Measurements from ENCODE around the gene CAMTA1.
A peak's percentile ranks its signal among the peaks of the same experiment; 100 is the strongest.

The CAMTA1 gene

DNA sequence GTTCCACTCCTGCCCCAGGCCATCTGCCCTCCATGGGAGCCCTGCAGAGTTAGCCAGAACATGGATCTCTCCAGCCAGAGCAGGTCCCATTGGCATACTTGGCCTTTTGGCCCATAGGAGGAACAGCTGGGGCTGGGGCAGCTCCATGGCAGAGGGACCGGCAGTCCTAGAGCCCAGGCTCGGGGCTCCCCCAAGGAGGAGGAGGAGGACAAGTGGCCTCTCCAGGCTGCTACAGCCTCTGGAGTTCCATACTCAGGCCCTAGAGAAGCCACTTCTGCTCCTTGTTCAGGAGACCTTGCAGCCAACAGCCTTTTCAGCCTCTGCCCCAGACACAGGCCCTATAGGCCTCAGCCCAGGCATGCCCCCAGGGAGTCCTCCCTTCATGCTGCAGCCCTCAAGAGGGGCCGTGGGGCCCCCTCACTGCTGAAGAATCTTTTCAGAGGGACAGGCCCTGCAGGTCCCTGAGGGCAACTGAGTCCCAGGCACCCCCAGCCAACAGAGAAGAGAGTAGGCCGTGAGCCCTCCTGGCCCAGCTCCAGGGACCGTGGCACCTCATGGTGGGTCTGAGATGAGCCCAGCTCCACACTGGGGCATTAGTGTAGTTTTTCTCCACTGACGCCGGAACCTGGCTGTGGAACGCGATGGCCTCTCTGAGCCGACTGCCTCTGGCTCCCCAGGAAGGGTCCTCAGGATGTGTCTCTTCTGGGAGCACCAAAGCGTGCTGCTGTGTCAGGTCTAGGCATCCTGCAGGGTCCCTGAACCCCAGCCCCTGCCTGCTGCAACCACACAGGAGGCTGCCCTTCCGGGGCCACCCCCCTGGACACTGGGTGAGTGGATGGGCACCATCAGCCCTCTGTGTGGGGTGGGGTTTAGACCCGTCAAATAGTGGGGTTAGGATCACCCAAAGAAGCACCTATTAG, 688.2 kb downstream of the CAMTA1 start:
- DNase-seq (ENCODE audit: low spot score): no peak
- peak overlapping the region; percentile 89 for H3K27ac ChIP-seq
- ChIA-PET POLR2A (ENCODE audit: low non-redundant PET) (no interaction called here), CTCF (interaction anchor here (0.7 kb wide), 1 partner anchor 149 kb away, joined by 3 read pairs; no protein-coding TSS in a partner anchor)
- TF ChIP-seq, protein P1, sequence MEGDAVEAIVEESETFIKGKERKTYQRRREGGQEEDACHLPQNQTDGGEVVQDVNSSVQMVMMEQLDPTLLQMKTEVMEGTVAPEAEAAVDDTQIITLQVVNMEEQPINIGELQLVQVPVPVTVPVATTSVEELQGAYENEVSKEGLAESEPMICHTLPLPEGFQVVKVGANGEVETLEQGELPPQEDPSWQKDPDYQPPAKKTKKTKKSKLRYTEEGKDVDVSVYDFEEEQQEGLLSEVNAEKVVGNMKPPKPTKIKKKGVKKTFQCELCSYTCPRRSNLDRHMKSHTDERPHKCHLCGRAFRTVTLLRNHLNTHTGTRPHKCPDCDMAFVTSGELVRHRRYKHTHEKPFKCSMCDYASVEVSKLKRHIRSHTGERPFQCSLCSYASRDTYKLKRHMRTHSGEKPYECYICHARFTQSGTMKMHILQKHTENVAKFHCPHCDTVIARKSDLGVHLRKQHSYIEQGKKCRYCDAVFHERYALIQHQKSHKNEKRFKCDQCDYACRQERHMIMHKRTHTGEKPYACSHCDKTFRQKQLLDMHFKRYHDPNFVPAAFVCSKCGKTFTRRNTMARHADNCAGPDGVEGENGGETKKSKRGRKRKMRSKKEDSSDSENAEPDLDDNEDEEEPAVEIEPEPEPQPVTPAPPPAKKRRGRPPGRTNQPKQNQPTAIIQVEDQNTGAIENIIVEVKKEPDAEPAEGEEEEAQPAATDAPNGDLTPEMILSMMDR (conservative IDR thresholded peaks at IDR 0.05; ENCODE audit: low read depth): no peak

DNA sequence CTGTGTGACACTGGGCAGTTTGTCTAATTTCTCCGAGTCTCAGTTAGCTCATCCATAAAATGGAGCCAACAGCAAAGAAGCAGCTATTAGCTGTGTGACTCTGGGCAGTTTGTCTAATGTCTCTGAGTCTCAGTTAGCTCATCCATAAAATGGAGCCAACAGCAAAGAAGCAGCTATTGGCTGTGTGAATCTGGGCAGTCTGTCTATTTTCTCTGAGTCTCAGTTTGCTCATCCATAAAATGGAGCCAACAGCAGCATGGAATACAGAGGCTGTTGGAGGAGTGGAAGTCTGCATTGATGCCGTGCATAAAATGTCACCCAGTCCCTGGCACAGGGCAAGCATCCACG, 688.9 kb downstream of the CAMTA1 start:
- no peak overlapping the region for H3K27ac ChIP-seq
- no peak for DNase-seq (ENCODE audit: low spot score)
- POLR2A ChIA-PET (ENCODE audit: low non-redundant PET): no interaction called here
- CTCF ChIA-PET: no interaction called here
- TF ChIP-seq, protein P1 (conservative IDR thresholded peaks at IDR 0.05; ENCODE audit: low read depth): no peak

DNA sequence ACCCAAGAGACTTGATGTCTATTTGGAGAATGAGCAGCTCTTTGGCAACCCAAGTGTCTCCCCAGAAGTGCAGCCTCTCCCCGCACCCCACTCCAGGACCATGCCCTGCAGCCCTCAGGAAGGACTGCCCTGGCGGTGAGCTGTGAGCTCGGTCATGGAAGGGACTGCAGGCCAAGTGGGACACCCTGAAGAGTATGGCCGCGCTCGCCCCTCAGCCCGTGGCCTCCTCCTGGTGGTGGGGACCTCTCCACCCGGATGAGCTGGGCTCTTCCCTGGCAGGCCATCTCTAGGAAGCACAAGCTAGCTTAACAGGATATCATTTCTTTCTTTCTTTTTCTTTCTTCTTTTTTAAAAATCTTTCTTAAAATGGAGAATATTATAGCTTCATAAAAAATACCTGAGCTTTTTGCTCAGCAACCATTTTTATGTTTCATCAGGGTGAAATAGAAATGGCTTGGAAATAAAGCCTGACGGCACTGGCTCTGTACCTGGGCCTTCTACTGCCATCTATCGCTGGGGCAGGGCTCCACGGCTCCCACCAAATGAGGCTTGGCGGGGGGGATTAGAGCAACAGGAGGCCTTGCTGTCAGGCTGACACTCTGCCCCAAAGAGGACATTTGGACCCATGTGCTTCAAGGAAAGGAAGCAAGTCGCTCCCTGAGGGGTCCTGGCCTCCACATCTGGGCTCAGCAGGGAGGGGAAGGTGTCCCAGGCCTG, 689.7 kb downstream of the CAMTA1 start:
- POLR2A ChIA-PET (ENCODE audit: low non-redundant PET): no interaction called here
- TF ChIP-seq, protein P1 (conservative IDR thresholded peaks at IDR 0.05; ENCODE audit: low read depth): no peak
- H3K27ac ChIP-seq: peak overlapping the region; percentile 3; the same call in 1 of the 2 replicates
- DNase-seq (ENCODE audit: low spot score): no peak
- CTCF ChIA-PET: no interaction called here

DNA sequence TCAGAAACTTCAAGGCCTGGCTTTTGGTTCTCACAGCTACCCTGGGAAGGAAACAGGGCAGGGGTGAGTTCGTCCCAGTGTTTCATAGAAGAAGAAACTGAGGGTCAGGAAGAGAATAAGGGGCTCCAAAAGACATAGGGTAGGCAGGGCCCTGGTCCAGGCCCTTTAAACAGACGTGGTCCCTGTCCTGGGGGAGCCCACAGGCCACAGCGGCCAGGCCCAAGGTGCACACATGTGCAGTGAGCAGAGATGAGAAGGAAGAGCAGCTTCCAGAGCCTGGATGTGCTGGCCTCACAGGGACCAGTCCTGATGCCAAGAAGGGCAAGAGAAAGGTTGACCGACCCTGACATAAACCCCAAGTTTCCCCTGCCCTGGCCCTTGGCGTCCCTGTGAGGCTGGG, 690.4 kb downstream of the CAMTA1 start:
- H3K27ac ChIP-seq: no peak overlapping the region
- POLR2A ChIA-PET (ENCODE audit: low non-redundant PET): no interaction called here
- TF ChIP-seq, protein P1 (conservative IDR thresholded peaks at IDR 0.05; ENCODE audit: low read depth): no peak
- CTCF ChIA-PET: no interaction called here
- no peak for DNase-seq (ENCODE audit: low spot score)

DNA sequence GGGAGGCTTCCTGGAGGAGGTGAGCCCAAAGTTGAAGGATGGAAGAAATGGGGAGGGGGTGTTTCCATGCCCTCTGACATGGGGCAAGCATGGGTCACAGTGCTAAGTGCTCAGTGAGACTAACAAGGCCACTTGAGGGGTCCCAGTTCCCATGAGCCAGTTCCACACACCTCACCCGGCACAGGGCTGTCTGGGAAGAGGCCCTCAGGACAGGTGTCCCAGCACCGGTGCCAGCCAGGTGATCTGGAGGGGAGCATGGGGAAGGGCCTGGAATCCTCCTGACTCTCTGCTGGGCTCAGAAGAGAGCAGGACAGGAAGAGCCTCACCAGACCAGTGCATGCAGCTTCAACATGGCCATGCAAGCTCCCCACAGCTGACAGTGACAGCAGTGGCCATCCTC, 691.1 kb downstream of the CAMTA1 start:
- ChIA-PET POLR2A (ENCODE audit: low non-redundant PET) (no interaction called here), CTCF (no interaction called here)
- TF ChIP-seq, protein P1 (conservative IDR thresholded peaks at IDR 0.05; ENCODE audit: low read depth): no peak
- H3K27ac ChIP-seq: peak overlapping the region; percentile 54; the same call in 1 of the 2 replicates
- no peak for DNase-seq (ENCODE audit: low spot score)

DNA sequence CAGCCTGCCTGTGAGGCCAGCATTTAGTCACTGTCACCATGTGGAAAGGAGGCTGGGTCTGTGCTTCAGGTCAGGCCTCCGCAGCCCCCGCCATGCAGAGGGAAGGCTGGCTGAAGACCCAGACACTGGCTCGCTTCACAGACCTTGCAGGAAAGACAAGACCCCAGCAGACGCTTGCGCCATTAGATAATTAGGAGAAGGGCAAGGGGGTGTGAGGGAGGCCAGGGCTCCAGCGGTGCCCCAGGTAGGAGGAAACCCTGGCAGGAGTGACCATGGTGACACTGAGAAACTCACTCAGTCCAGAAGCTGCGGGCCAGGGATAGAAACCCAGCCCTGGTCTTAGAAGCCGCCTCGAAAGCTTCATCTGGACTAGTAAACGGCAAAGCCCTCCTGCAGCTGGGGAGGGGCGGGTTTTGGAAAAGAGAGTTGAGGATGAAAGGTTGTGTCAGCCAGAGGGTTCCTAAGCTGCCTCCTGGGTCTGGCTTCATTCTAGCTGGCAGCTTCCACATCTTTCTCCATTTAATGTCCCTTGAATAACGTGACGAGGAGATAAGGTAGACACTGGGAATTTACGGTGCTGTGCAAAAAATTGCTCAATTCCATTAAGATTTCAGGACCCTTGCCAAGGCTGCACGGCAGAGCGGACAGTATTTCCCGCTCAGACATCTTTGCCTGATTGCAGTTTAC, 691.8 kb downstream of the CAMTA1 start:
- TF ChIP-seq, protein P1 (conservative IDR thresholded peaks at IDR 0.05; ENCODE audit: low read depth): no peak
- H3K27ac ChIP-seq: peak overlapping the region; percentile 54
- CTCF ChIA-PET: no interaction called here
- DNase-seq (ENCODE audit: low spot score): no peak
- POLR2A ChIA-PET (ENCODE audit: low non-redundant PET): no interaction called here
